Subcutaneous adipose tissue (tissue), 4 donors: ENCODE data around the gene HTD2. TPM values are rescaled to one million over a fixed set of nuclear protein-coding genes. Genes with fewer than 3 reads are reported as not detected.

Source experiments
- CTCF ChIP-seq: fragments of 450-650 bp; IDR thresholded peaks from one replicate; pipeline ENCODE4 v1.5.1; 2016; ENCODE audit warnings: low read depth, mild to moderate bottlenecking, control low read depth, antibody characterized with exemption, moderate library complexity
- total RNA-seq, 4 donors: library from RNA; depleted of rRNA; stranded (reverse); fragments of >200 nt; gene quantifications; one replicate each; pipeline ENCODE4 v1.1.0, GENCODE V29; 2016

Gene HTD2
- total RNA-seq, 4 donors from 2014 or later = 6.4 to 18.6 (median 13.9) TPM

- no peak for TF ChIP-seq CTCF
Measured at GRCh38 chr3:58347984-58348383, 41.7 kb downstream of the HTD2 start.

GRCh38 chr3:58349792-58350626 lies 43.7 kb downstream of the HTD2 start:
- TF ChIP-seq CTCF = no peak

GRCh38 chr3:58350627-58351013 lies 44.3 kb downstream of the HTD2 start:
- no peak for TF ChIP-seq CTCF

GRCh38 chr3:58351920-58352319 lies 45.6 kb downstream of the HTD2 start:
- TF ChIP-seq CTCF = no peak

- no peak for TF ChIP-seq CTCF
Measured at GRCh38 chr3:58352626-58353025, 46.3 kb downstream of the HTD2 start.

GRCh38 chr3:58353722-58354553 lies 47.6 kb downstream of the HTD2 start:
- TF ChIP-seq CTCF = no peak

- TF ChIP-seq CTCF = no peak
Measured at GRCh38 chr3:58355179-58355578, 48.9 kb downstream of the HTD2 start.
